HG03097 (cell line): Measurements from ENCODE around the gene MDFIC.

Source experiments
- ATAC-seq: cut with Tn5 transposase; IDR thresholded peaks from one replicate; pipeline ENCODE4 v1.9.1; 2021; ENCODE audit not compliant: unreplicated experiment, low FRiP score

Gene MDFIC

DNA sequence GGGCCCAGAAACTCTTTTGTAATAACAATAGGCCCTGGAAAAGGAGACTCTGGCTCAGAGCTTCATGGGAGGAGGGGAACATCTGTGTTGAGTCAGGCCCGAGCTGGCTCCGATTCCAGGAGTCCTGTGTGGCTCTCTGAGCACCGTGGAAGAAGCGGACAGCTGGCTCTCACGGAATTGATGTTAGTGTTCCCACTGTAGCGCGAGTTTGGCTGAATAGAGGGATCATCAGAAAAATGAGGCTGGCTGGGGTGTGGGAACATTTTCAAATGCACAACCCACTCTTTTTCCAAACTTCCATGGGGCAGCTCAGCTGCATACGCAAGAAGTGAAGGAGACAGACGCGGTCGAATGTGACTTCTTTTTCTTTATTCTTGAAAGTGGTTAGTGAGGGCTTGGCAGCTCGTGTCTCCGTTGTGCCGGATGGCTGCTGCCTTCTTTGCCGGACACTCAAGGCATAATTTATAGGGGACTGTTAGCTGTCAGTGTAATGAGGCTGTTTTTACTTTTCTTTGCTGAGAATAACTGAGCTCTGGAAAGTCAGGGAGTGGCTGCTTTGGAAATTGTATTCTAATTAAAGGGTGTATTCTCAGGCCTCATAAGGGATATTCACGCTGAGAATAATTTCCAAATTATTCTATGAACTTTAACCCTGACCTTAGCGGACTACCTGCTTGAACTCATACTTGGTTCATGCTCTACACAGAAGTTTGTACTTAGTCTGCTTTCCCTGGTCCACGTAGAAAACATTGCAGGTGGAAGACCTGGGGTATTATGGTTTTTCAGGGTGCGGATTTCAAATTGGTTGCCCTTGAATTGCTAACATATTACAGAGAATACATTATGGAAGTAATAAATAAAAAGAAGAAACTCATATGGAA, 23.1 kb downstream of the MDFIC start:
- ATAC-seq, result no peak

DNA sequence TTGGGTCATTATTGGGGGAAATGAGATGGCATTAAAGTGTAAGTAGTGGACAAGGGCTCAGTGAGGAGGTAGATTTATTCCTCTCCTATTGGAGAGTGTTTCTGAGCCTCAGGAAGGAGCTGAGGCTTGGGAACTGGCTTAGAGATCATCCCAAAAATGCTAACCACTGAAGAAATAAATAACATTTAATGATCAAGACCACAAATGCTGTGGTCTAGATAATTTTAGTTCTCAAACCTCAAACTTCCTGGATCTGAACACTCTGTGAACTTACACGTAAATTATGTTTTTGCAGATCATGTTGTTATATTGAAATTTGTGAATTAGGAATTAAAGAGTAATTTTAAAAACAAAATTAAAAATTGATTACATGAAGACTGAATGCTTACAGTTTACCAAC, 27.3 kb downstream of the MDFIC start:
- no peak for ATAC-seq

DNA sequence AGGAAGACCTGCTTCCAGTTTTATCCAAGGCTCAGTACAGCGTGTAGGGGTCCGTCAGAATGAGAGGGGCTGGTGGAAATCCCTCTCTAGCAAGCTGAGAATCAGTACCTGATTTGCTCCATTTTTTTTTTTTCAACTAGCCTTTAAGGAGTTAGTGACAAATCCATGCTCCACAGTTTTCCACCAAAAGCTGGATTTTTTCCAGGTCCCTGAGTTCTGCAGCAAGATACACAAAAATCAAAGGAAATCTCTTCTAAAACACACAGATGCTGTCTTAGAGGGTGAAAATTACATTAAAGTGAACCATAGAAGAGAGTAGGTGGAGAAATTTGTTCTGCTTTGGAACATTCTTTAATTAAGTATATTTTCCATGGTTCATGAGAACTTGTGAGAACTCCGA, 30.4 kb downstream of the MDFIC start:
- ATAC-seq, result no peak

DNA sequence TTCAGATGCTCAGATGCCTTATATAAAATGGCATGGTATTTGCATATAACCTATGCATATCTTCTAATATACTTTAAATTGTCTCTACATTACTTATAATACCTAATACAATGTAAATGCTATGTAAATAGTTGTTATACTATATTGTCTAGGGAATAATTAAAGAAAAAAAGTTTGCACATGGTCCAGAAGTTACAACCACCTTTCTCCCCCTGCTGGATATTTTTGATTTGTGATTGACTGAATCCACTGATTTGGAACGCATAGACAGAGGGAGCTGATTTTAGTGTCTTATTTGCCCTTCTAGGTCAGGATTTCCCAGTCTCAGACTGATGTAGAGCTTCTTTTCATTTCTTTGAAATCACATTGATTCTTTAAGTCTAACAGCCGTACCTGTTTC, 31.8 kb downstream of the MDFIC start:
- no peak for ATAC-seq

DNA sequence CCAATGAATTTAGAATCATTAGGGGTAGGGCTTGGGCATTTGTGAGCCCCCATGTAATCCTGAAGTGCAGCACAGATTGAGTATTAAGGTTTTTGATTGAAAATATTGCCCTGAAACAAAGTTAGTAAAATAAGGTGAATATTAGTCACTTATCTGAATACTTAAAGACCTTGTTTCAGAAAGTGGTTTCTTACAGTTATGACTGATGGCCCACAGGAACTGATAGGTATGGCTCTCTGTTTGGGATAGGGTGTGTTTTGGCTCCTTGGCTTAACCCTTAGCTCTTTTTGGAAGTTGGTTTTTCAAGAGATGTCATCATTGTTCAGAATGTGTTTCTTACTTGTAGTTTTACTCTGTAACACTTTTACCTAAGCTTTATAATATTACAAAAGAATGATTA, 34.8 kb downstream of the MDFIC start:
- ATAC-seq, result peak; percentile 51

DNA sequence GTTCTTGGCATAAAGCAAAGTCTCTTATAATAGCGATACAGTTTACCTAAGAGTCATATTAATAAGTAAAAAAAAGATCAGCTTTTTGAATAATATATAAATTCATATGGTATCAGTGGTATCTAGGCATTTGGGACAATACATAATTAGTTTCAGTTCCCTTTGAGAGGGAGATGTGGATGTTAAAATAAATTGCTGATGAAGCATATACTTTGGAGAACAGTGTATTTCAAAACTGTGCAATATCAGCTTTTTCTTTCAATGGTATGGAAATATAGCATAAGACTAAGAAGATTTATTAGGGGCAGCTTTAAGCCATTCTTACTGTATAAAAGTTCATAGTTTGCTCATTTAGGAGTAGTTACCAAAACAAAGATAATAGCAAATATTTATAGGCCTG, 35.5 kb downstream of the MDFIC start:
- ATAC-seq, result no peak

DNA sequence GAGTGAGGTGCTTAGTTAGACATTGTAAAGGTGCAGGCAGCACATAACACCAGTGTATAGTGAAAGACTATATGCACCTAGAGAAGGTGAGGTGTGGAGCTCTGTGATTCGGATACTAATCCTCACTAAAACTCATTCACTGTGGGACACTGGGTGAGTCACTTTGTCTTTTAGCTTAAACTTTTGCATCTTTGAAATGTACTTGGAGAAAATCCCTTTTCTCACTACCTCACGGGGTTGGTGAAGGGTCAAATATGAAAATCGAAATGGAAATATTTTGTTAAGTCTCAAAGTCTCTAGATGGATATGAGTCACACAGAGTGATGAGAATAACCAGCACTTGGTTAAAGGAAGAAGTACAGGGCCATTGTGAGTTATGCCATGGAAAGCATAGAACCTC, 38.0 kb downstream of the MDFIC start:
- ATAC-seq, result peak; percentile 67

DNA sequence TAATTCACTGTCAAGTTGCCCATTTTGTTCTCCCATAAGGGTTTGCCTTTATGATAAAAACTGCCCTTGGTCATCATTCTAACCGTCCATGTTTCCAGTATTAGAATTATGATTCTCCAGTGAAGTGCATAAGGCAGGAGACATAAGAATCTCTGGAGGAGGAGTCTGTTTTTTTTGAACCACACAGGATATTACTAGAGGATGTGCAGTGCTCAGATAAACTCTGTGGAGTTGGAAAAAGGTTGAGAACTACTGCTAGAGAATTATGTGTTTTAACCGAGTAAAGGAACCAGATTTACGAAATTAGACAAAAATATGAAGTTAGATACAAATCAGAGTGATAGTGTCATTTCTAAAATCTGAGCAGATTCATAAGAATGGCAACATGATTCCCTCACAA, 40.5 kb downstream of the MDFIC start:
- no peak for ATAC-seq

- no peak for ATAC-seq
Measured at GRCh38 chr7:114966156-114966555, 44.3 kb downstream of the MDFIC start.

- ATAC-seq, result no peak
Measured at GRCh38 chr7:114969096-114969495, 47.2 kb downstream of the MDFIC start.

DNA sequence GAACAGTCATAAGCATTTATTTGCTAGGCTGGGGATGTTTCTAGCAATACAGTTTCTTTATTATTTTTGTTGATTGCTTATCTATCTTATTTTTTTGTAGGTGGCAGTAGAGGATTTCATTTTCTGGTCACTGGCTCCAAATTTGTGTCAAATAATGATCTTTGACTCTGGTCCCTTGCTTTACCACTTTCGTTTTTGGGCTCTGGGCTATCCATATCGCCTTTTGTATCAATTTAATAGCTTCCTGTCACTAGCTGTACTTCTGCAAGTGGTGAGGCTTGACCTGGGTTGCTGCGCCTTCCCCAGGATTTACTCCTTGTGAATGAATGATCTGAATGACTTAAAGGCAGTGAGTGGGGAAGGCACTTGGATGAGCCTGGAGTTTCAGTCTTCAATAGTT, 48.4 kb downstream of the MDFIC start:
- no peak for ATAC-seq

- no peak for ATAC-seq
Measured at GRCh38 chr7:114970732-114971131, 48.8 kb downstream of the MDFIC start.

DNA sequence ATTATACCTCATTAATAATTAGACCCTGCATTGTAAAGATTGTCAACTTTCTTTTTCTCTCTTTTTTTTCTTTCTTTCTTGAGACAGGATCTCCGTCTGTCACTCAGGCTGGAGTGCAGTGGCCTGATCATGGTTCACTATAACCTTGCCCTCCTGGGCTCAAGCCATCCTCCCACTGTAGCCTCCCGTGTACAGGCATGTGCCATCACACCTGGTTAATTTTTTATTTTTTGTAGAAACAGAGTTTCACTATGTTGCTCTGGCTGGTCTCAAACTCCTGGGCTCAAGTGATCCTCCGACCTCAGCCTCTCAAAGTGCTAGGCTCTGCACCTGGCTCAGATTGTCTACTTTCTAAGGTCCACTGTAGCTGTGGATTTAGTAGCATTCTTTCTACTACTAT, 50.7 kb downstream of the MDFIC start:
- ATAC-seq, result no peak

GRCh38 chr7:114973147-114973546, 51.3 kb downstream of the MDFIC start:
- ATAC-seq, result no peak

DNA sequence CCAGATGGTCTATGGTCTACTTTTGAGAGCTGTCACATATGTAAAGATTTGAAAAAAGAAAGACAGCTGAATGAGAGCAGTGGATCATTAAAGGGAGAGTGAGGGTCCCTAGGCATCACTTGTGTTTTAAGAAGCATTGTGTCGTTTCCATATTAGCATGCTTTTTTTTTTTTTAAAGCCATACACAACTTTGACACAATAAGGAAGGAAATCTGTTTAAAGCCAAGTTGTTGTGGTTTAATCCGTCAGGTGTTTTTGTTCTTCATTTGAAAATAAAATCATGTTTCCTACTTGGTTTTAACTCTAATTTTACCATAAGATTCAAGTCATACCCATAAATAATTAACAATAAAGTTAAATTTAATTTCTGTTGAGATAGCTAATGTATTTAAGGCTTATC, 53.5 kb downstream of the MDFIC start:
- no peak for ATAC-seq

GRCh38 chr7:114976666-114977065, 54.8 kb downstream of the MDFIC start:
- ATAC-seq, result no peak

- ATAC-seq, result no peak
Measured at GRCh38 chr7:114977277-114977676, 55.4 kb downstream of the MDFIC start.

GRCh38 chr7:114979388-114979787, 57.5 kb downstream of the MDFIC start:
- ATAC-seq, result no peak

GRCh38 chr7:114979803-114980507, 58.1 kb downstream of the MDFIC start:
- no peak for ATAC-seq

DNA sequence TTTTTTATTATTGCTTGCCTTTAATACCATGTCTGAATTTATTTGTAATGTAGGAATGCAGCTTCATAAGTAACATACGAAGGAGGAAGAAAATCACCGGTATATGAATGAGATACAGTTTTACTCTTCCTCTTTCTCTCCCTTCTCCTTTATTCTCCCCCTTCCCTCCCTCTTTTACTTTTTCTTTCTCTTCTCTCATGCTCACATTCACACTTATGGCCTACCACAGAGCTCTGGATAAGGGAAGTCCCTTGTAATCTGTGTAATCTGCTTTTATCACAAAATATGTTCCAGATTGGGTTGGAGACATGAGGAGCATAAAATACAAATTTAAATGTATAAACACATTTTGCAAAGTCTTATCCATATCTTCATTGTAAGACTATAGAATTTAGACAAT, 59.4 kb downstream of the MDFIC start:
- no peak for ATAC-seq

GRCh38 chr7:114985116-114985715, 63.3 kb downstream of the MDFIC start:
- ATAC-seq, result no peak
